HG03442 (cell line): ENCODE measurements around the gene OR13D1.
"Not testable (repeated sequence)": the region's sequence is repeated elsewhere in the genome, so short reads cannot be mapped to it uniquely, and the experiment has no call there.

Experiments
- ATAC-seq: cut with Tn5 transposase; IDR thresholded peaks from one replicate; pipeline ENCODE4 v1.9.1; 2021; ENCODE audit warnings: mild to moderate bottlenecking, moderate library complexity; ENCODE audit not compliant: unreplicated experiment

Gene OR13D1, protein sequence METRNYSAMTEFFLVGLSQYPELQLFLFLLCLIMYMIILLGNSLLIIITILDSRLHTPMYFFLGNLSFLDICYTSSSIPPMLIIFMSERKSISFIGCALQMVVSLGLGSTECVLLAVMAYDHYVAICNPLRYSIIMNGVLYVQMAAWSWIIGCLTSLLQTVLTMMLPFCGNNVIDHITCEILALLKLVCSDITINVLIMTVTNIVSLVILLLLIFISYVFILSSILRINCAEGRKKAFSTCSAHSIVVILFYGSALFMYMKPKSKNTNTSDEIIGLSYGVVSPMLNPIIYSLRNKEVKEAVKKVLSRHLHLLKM

DNA sequence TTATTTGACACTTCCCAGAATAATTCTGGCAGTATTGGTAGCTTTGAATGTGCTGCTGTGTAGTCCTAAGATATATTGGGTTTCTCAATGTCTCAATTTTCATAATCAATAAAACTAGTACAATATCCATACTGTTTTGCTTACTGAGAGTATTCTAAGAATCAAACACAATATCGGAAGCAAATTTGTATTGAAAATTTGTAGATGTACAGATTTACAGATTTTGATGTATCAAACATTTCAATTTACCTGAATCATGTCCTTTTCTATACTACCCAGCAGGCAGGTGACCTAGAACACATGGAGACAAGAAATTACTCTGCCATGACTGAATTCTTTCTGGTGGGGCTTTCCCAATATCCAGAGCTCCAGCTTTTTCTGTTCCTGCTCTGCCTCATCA is at the start of gene OR13D1:
OR13D1 (plus strand) TSS at position 301 of the 400 bp plus-strand sequence; CDS start at position 301, 0 bp downstream.
- ATAC-seq: no peak

DNA sequence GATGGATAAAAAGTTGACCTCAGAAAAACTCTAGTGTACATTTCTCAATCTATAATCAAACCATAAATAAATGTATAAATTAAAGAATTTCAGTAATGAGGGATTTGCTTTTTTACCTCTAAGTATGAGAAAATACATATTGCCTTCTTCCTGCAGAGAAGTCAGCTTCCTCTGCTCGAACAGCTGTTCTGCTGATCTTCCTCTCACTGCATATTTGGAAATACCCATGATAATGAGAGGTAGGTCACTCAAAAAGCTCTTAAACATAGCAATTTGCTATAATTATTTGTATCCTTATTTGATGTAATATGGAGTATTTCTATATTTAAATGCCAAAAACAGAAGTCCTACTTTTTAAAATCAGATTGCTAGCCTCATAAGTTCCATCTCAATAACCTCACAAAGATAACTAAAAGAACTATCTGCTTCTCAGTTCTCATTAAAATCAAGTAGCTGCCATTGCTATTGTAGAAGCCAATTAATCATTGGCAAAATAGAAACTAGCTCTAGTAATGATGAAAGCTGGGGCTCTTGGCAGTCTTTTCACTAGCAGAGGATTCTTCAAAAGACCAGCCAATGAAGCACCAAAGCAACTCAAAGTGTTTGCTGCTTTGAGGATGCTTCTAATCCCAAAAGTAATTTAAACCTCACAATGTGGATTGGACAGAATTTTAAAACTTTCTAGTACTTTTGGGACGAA is 35.7 kb upstream of the OR13D1 start:
- ATAC-seq: no peak

DNA sequence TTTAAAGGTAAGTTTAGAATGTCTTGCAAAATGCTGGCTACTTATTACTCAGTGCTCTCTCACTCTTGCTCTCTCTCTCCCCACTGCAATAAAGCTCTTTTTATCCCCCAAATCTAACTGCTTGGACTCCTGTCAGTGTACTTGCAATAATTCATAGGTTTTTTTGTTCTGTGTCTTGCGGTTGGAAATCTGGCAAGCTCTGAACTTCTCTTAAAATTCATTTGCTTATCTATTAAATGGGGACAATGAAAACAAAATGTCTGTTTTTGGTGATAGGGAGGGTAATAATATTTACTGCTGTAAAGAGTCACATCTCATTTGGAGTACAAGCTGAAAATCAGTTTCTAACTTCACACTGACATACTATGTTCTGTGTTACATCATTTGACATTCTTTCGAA is 18.7 kb upstream of the OR13D1 start:
- no peak for ATAC-seq

DNA sequence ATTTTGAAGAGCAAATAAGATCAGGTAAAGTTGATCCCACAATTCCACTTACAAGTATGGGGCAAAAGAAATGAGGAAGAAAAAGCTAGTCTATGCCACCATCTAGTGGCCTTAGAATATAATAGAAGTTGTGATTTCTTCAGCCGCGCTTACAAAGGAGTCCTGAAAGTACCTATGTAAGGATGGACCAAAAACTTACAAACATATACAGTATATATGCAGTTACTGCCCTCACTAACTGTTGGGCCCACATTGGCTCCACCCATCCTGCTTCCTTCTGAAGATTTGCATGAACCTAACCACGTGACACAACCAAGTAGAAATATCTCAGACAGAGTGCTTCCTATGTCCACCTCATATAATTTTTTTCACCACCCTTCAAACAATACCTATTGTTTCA is 11.7 kb upstream of the OR13D1 start:
- ATAC-seq: peak; percentile 89

DNA sequence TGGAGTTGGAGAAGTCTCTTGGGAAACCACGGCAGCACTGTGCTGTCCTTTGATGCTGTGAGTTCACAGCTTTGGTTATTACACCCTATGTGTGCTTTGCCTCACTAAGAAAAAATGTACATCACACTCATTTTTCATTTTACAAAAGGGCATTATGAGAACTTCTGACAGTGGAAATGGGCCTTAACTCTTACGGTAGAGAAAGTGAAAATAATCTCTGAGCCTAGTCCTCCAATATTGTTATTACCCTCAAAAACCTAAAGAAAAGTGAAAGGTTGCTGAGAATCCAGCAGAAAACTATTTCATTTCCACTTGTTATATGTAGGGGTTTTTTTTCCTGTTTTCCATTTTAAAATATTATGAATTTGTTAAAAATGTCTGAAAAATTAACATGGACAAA is 8.2 kb upstream of the OR13D1 start:
- ATAC-seq: no peak

DNA sequence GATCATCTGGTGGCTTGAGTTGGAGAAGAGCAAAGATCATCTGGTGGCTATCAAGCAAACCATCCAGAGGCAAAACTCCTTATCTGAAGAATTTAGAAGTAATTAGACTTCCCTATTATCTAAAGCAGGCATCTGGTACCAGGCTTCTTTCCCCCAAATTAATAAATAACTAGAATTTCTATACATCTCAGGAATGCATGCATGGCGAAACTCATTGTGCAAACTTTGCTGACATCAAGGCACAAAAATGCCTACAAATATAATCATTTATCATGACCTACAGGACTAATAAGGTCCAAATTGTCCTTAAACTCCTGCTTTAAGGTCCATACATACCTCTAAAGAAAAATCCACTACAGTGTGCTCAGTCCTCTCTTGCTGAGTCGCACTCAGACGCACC is 6.0 kb downstream of the OR13D1 start:
- no peak for ATAC-seq

DNA sequence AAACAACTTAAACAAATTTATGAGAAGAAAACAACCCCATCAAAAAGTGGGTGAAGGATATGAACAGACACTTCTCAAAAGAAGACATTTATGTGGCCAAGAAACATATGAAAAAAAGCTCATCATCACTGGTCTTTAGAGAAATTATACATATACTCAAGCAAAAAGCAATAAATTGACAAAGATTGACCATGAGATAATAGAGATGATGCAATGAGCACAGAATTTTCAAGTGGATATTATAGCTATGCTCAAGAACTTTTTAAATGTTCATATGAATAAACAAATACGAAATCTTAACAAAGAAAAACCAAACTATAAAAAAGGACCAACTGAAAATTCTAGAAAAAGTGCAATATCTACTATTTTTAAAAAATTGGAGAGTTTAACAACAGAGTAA is 14.4 kb downstream of the OR13D1 start:
- ATAC-seq: not testable (repeated sequence)

DNA sequence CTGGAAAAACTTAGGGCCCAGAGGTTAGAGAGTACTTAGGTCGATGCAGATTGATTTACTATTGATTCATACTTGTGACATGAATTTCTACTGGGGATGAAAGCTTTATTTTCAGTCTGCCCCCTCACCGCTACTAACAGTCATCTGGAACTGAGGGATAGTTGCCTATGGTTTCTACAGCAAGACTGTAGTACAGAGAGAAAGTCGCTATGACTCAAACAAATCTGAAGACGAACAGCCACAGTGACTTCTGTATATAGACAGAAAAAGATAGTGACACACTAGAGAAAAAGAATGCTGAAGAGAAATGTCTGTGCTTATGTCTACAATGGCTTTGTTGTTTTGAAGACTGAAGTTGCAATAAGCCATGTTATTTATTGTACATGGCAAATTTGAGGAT is 17.3 kb downstream of the OR13D1 start:
- no peak for ATAC-seq

DNA sequence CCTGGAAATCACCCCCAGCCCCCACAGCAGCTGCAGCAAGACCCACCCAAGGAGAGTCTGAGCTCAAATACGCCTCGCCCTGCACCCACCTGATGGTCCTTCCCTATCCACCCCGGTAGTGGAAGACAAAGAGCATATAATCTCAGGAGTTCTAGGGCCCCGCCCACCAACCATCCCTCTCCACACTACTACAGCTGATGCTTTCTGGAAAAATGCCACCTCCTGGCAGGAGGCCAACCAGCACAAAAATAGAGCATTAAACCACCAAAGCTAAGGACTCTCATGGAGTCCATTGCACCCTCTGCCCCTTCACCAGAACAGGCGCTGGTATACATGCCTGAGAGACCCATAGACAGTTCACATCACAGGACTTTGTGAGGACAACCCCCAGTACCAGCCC is 30.7 kb downstream of the OR13D1 start:
- no peak for ATAC-seq

DNA sequence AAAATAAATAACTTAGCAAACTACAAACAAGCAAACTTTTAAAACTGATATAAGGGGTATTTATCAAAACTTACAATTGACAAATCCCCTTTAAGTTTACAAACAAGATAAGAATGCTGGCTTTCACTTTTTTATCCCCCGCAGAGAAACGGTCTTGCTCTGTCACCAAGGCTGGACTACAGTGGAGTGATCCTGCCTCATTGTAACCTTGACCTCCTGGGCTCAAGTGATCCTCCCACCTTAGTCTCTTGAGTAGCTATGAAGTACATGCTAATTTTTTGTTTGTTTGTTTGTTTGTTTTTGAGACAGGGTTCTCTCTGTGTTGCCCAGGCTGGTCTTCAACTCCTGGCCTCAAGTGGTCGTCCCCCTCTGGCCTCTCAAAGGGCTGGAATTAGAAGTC is 44.1 kb downstream of the OR13D1 start:
- no peak for ATAC-seq

DNA sequence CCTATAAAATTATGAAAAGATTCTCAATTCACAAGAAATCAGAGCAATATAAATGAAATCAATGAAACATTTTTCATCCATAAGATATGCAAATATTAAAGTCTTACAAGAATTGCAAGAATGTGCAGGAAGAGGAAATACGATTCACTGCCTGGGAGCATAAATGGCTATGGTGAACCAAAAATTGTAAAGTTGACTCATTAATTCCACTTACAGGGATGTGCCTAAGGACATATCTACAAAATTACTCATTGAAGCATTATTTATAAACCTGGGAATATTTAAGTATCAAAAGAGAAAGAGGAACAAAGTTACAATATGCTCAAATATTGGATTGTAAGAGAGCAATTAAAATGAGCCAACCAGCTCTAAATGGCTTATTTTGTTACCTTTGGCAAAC is 46.3 kb downstream of the OR13D1 start:
- no peak for ATAC-seq

DNA sequence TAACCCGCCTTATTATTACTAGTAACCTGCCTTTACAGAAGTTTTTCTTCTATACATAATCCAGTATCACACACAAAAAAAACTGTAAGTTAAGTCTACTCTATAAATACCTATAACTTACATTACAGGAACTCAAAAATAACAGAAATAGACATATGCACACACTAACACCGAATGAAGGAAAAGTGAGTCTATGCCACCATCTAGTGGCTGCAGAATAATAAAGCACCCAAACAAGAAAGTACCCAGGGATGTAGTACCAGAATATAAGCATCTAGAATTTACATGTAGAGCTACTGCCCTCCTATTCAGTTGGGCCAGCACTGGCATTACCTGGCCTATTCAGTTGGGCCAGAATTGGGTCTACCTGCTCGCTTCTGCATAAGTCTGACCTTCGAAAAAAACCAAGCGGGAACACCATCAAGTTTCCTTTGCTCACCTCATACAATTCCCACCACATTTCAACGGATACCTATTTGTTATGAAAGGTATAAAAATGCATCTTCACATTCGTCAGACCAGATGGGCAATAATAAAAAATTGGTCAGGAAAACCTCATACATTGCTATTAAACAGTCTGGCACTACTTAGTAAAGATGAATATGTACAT is 49.2 kb downstream of the OR13D1 start:
- peak; percentile 34 for ATAC-seq
